Measurements from ENCODE around the gene ST6GALNAC3.
"Not testable (repeated sequence)": the region's sequence is repeated elsewhere in the genome, so short reads cannot be mapped to it uniquely, and the experiment has no call there.

ST6GALNAC3 gene

DNA sequence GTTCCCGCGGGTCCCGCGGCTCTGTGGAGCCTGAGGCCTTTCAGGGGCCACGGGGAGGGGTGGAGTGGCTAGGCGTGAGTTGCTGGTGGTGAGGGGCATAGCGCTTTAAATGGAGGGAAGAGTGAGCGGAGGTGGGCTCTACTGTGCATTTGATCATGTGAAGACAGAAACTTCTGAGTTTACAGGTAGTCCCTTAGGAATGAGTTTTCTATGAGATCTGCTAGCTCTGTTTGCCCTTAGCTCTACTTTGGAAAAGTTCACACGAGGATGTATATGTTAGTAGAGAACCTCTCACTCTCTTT is 593 bp downstream of the ST6GALNAC3 start:
- DNase-seq, result no peak

DNA sequence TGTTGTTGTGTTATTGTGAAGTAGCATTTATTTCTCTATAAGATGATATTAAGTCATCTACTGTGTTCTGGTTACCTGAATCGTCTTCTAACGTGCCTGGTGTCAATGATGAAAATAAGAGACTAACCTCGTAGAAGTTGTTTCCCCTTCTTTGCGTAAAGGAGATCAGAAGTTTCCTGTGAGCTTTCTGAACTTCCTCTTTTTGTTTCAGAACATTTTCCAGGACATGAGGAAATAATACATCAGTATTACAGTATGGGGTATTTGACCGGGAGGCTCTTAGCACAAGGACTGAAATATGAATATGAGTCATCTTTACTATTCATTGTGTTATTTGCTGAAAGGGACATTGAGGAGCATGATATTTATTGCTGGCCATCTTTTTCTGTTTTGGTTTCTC is 1.3 kb downstream of the ST6GALNAC3 start:
- DNase-seq, result no peak

DNA sequence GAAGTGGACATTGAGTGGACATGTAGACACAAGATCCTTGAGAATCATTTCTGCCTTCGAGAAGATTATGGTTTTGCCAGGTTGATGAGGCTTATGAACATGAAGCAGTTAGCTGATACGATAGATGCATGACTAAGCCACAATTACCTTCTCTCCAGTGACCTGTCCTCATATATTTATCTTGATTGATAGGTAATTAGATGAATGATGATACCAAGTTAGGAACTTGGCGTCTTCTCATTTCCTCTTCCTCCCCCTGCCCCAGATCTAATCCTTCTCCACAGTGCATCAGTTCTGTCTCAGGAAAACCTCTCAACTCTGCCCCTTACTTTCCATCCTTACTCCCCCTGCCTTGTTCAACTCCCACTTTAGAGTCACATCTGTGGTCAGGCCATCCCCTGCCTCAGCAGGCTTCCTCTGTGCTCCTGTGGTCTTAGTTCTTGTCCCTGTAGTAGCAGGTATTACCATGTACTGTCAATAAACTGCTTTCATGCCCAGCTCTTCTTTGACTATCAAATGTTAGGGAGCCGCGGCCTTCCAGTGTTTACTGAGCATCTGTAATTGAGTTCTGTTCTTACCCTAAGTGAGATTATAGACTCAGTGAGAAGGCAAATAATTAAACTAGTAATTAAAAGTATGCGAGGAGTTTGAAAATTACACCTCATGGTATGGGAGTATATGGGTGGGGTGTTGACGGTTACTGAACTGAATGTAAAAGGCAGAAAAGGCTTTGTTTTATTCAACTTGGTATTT is 5.1 kb downstream of the ST6GALNAC3 start:
- DNase-seq, result no peak

DNA sequence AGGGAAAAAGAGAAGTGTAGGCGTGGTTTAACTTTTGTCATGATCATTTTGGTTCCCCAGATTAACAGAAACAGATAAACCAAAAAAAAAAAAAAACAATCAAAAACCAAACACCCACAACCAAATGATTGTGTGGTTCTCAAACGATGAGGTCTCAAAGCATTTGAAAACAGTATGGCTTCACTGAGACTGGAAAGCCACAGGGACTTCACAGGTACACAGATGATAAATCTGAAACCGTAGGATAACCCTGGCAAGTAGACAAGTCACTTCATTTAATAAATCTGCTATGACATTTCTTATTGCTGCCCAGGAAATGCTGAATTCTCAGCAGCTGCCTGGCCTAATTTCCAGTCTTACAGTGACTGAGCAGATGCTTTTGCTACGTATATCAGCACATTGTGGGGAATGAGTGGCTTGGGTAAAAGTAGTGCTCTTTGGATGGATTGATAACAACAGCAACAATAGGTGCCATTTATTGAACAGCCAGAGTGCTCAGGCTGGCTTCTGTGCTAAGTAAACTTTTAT is 6.1 kb downstream of the ST6GALNAC3 start:
- no peak for DNase-seq

DNA sequence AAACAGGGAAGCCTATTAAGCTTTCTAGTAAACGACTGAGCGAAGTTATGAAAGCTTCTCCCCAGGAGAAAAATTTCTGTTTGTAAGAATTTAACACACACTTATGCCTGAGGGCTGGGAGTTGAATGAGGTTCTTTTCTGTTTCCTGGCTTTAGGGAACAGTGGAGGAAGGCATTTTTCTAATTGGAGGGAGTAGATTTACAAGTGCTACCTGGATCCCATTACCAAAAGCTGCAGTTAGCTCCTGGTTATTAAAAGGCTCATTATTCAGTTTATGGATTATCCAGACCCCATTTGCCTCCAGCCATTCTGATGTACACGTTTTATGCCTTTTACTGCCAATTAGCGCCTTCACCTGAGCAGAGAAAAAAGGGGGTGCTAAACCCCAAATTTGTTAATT is 7.5 kb downstream of the ST6GALNAC3 start:
- no peak for DNase-seq

DNA sequence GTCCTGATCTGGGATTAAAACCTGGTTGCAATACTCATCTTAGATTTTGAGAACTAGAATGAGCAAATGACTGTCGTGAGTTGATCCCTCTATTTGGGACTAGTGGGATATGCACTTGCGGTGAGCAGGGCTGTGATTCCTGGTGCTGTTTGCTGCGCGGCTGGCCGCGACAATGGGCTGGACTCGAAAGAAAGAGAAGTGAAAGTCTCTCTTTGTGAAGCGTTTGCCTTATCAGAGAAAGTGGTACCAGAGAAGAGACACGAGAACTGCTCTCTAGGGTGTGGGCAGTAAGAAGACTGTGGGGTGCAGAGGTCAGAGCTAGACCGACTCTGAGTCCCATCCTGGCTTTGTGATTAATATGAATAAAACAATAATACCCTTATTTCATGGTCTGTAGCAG is 8.6 kb downstream of the ST6GALNAC3 start:
- no peak for DNase-seq

DNA sequence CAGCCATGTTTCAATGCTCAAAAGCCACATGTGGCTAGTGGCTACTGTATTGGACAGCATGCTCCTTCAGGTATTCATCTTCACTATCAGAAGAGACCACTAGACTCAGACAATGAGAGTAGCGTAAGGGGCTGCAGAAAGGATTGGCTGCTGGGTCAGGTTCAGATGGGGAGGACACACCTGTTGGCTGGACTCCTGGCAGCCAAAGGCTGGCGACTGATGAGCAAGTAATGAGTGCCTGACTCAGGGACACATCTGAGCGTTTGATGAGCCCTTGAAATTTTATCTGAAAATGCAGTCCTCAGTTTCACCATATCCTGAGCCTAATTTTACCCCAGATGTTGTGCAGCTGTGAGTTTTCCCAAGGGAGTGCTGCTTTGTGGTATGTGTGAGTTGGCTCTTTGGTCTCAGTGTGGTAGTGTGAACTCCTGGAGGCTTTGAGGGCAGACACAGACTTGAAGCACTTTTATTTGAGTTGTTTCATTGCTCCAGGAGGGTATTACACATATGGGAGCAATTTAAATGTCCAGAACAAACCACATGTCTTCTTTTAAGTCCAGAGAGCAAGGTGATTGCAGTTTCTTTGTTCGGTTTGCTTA is 9.6 kb downstream of the ST6GALNAC3 start:
- DNase-seq, result no peak

DNA sequence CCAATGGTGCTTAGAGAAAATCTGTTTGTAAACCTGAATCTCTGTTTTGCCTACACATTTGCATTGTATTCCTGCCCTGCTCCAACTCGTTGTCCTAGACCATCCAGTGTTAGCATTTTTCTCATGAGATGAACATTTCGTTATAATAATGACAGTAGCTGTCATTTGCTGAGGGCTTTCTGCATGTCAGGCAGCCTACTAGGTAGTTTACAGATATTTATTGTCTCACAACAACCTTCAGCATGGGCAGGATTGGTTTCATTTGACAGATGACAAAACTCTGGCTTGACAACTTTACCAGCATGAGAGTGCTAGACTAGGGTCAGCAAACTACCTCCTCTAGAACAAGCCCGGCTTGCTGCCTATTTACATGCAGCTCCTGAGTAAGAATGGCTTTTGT is 10.1 kb downstream of the ST6GALNAC3 start:
- no peak for DNase-seq

DNA sequence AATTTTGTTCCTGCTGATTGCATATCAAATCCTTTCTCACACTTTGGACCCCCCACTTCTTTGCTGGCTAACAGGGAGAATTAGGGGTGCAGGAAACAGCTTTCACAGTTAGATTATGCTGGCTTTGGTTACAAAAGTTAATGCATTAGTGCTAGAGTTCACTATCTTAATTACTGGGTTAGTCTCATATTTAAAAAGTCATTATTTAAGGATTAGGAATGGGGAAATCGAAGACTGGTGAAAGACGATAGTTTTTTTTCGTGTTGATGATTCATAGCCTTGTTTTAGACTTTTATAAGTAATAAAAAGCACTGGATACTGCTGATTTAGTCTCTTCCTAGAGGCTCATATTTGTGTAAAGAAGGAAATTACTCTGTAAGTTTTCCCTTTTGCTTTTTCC is 11.6 kb downstream of the ST6GALNAC3 start:
- DNase-seq, result no peak

DNA sequence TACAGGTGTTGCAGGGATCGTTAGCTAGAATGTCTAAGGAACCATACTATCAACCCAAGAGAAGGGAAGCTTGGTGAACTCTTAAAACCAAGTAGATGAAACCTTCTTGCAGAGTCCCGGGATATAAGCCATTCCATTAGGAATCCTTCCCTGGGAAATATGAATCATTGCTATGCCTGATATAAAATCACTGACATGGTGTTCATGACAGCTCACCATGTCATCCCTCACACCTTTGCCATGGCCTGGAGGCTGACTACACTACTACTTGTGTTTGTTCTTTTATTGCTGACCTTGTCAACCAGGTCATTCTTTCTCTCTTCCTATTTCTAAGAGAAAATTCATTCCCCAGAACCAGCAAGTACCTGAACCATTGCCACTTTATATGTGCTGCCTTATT is 12.1 kb downstream of the ST6GALNAC3 start:
- no peak for DNase-seq

DNA sequence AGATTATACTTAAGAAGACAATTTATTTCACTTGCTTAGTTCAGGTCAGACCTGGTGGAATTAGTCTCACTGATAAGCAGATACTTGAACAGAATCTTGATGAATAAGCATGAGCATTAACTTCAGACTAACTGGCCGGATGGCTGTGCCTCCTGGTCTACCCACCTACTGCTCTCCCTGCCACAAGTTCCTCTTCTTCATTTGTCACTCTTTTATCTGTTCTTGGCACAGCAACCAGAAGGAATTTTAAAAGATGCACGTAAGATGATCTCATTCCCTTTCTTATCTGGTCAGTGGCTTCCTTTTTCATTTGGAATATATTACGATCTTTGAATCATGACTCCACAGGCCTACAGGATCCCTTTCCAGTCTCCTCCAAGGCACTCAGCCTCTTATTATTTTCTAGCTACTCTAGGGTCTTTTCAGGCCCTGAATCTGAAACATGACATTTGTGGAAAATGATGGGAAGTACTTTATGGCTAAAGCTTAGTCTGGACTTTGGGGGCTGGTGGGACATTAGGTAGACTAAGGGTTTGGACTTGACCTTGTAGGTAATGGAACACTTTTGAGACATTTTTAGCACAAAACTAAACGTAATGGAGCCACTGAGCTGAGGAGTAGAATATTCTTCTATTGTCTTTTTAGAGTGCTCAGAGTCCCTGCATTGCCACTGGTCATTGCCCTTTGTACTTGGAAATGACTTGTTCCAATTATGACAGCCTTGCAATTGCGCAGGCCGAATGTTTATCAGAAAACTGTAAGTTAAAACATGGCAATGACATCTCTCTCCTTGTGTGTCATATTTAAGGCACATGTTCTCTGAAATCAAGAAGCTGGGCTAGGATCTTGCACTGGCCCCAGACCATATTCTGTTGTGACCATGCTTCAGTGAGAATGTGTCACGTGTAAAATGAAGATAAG is 16.0 kb downstream of the ST6GALNAC3 start:
- DNase-seq, result no peak

DNA sequence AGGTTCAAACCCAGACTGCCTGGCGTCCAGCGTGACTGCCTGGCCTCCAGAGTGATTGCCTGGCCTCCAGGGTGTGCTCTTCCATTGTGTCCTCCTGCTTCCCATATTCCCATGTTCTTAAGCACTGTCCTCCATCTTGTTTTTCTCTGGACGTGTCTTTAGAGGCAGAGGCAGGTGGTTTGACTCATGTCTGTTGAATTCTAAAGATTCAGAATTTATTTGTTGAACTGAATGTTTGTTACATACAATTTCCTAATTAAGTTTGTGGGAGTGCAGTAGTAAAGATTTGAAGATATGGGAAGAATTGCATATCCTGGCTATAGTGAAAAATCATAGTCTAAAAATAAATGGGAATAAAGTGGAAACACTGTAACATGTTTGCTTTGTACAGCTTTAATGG is 18.3 kb downstream of the ST6GALNAC3 start:
- DNase-seq, result no peak

DNA sequence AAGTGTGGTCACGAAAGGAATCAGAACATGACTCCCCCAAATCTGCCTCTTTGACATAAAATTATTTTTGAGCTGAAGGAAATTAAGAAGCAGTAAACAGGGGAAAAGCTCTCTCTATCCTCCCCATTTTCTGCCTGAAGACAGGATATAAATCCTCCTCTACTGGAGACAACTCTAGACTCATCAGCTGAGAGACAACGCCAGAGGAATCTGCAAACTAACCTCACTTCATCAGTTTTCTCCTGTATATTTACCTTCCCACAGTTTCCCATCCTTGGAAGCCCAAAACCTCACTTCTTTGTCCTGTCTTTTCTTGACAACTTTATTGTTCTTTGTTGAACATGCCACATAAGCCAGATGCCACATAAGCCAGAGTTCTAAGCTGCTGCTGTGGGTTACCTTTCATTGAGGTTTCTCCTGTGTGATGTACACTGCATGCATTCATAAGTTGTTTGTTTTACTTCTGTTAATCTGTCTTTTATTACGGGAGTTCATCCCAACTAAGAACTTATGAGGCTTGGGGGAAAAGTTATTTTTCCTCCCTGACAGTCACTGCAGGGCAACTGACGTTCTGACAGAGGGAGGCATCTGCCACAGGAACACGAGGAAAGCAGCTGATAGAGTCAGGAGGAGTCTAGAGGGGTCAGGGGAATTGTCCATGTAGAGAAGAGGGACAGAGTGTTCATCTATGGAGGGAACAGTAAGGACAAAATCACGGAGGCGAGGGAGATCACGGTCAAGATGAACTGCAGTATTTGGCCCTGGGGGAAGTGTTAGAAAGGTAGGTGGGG is 19.2 kb downstream of the ST6GALNAC3 start:
- no peak for DNase-seq

DNA sequence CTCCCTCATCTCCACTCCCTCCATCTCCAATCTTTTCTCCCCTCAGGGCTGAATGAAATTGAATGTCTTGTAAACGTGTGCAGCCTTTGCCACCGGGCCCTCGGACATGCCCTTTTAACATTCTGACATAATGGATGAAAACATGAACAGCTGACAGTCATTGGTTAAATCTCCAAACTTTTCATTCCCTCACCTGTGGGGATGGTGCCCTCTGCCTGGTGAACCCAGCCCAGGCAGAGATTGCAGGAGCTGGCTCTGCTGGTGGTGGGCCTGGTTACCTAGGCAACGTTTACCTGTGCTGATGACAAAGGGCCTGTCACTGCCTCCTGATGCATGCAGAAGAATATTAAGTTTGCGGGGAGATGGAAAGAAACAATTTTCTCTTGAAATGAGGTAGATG is 21.3 kb downstream of the ST6GALNAC3 start:
- no peak for DNase-seq

DNA sequence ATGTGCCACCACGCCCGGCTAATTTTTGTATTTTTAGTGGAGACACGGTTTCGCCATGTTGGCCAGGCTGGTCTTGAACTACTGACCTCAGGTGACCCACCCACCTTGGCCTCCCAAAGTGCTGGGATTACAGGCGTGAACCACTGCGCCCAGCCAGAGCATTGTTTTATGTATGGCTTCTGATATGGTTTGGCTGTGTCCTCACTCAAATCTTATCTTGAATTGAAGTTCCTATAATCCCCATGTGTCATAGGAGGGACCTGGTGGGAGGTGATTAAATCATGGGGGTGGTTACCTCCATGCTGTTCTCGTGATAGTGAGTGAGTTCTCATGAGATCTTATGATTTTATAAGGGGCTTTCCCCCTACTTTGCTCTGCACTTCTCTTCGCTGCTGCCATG is 22.5 kb downstream of the ST6GALNAC3 start:
- DNase-seq, result not testable (repeated sequence)

DNA sequence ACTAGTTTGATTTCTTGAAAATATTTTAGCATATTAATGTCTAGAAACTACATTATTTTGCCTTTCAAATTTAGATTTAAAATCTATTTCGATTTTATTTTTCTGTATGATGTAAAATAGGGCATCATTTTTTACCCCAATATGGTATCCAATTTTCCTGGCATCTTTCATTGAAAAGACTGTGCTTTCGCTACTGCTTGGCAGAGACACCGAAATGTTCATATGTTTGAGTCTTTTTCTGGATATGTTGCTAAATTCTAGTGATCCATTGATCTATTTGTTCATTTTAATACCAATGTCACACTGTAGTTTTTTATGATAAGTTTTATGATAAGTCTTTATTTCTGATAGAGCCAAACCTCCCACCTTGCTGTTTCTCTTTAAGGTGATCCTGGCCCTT is 24.3 kb downstream of the ST6GALNAC3 start:
- no peak for DNase-seq

DNA sequence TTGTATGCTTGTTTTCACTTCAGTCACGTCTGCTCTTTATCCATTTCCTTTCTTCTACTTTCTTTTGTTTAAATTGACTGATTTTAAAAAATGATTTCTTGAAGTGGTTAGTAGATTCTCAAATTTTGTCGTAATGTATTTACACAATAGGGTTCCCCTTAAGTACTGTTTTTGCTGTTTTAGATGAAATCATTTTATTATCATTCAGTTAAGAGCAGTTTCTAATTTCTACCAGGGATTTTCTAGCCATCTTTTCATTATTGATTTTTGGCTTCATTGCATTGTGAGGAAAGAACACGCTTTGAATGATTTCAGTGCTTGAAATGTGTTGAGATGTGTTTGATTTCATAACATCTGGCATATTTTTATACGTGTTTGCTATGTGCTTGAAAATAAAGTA is 27.0 kb downstream of the ST6GALNAC3 start:
- no peak for DNase-seq

DNA sequence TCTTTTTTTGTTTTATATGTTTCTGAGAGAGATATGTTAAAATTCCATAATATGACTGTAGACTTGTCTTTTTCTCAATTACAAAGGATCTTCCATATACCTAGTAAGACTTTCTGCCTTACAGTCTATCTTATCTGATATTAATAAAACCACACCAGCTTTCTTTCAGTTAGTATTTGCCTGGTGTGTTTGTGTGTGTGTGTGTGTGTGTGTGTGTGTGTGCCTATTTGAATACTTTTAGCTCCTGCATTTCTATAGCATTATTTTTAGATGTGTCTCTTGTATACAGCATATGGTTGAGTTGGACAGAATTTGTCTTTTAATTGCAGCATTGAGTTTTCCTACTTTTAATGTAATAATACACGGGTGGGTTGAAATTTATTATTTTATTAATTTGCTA is 27.5 kb downstream of the ST6GALNAC3 start:
- no peak for DNase-seq

DNA sequence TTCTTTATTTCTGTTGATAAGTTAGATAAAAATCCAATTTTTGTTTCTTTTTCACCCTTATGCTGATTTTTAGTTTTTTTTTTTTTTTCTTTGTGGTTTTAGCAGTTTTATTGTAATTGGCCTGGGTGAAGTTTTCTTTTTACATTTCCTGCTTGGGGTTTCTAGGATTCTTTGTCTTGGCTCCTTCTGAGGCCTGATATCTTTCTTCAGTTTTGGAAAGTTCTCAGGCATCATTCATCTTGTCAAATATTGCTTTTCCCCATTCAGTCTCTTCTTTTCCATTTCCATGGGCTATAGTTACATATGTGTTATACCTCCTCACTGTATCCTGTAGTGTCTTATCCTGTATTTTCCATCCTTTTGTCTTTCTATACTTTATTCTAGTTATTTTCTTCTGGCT is 28.5 kb downstream of the ST6GALNAC3 start:
- no peak for DNase-seq

DNA sequence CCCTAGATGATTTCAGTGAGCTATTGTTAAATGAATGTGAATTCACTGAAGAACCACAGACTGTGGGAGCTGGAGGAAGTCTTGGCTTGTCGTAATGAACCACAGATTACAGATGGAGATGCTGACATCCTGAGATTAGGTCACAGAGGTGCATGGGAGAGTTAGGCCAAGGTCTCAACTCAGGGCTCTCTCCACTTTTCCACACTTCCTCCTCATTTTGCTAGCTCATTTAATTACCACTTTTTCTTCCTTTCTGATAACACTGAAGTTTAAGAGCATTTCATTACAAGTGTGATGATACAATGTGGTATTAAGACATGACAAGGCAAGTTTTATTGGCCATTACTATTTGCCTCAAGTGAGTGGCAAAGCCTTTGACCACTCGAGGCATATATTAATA is 30.8 kb downstream of the ST6GALNAC3 start:
- DNase-seq, result no peak

DNA sequence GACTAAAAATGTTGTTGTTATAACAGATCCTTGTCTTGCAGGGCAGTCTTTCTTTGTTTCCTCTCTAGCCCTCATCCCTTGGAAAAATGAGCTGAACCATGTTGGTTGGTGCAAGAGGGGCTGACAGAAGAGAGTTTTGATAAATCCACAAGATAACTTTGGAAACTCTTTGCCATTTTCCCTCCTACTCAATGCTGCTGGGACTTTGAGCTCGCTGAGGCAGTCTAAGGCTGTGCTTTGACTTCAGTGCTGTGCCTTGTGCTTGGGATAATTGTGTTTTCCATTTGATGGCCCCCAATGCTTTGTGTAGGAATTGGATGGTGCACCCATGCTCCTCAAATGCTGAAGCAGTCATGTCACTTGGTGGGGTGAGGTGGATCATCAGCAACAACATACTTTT is 31.7 kb downstream of the ST6GALNAC3 start:
- DNase-seq, result no peak

DNA sequence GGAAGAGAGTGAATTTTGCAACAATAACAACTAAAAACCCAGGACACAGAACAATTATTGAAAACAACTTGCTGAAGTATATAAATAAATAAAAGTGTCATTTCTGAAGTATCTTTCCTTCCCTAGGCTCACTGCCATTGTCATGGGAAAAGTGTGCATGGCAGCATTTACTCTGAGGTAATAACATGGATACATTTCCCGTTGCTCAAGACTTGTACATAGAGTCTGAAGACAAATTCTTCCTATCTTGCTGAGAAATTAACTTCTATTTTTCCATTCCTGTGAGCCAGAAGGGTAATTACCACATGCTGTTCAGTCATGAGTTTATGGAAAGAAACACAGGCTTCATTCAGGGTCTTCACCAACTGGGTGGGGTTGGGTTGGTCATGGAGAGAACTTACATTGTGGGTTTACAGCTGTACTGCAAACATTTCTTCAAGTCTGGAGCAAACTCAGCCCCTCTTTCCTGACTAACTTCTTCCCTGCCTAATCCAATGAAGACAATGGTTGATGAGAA is 32.2 kb downstream of the ST6GALNAC3 start:
- DNase-seq, result no peak

DNA sequence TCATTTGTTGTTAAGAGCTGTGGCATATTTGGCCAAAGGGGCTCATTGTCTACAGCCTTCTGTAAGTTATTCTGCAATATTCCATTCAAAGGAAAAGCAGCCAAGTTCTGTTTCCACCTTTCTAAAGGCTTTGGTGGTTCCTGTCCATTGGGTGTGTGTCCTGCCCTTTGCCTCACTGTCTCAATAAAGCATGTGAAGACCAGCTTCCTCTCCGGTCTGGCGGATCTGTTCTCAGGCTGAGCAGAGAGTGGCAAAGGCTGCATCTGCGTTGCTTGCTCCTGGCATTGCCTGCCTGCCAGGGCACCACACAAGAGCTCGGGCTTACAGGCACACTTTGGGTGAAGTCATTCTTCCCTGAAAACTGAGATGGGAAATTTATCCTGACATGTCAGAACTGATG is 34.9 kb downstream of the ST6GALNAC3 start:
- no peak for DNase-seq

Measured in NCI-H2081 (cell line).